Psoas muscle (tissue), 8 donors: ENCODE data around the gene MED15. TPM values are rescaled to one million over a fixed set of nuclear protein-coding genes. Genes with fewer than 3 reads are reported as not detected.
A peak's percentile ranks its signal among the peaks of the same experiment; 100 is the strongest.
"Not testable (repeated sequence)": the region's sequence is repeated elsewhere in the genome, so short reads cannot be mapped to it uniquely, and the experiment has no call there.

Source experiments
- ATAC-seq, 4 donors: fragments of 200-7000 bp; cut with Tn5 transposase; one replicate each; pipeline ENCODE4 v1.9.1; 2020; ENCODE audit warnings: moderate library complexity in 3 of 4, mild to moderate bottlenecking in 2 of 4
- DNase-seq, 2 donors: peaks; one replicate each; pipeline ENCODE4 v3.0.0-alpha.2; 2020
- H3K27ac ChIP-seq: fragments of 200-600 bp; one replicate; pipeline ENCODE4 v1.8.0; 2022
- H3K27me3 ChIP-seq, 3 donors: fragments of 200-600 bp in 1 of 3; one replicate each; pipeline versions ENCODE4 v1.6.1 to v1.8.0; 2013 to 2022; ENCODE audit warnings: low read length in 2 of 3, mild to moderate bottlenecking in 2 of 3, moderate library complexity in 1 of 3; ENCODE audit not compliant: insufficient read depth in 3 of 3
- H3K36me3 ChIP-seq, 2 donors: fragments of 200-600 bp in 1 of 2; one replicate each; pipeline versions ENCODE4 v1.6.1 to v1.8.0; 2013 to 2022; ENCODE audit warnings: low read depth in 1 of 2, mild to moderate bottlenecking in 1 of 2, moderate library complexity in 1 of 2; ENCODE audit not compliant: insufficient read depth in 1 of 2
- H3K4me1 ChIP-seq: fragments of 200-600 bp; one replicate; pipeline ENCODE4 v1.8.0; 2022
- H3K4me3 ChIP-seq: fragments of 200-600 bp; one replicate; pipeline ENCODE4 v1.8.0; 2022; ENCODE audit warnings: mild to moderate bottlenecking
- H3K9me3 ChIP-seq: fragments of 200-600 bp; one replicate; pipeline ENCODE4 v1.8.0; 2022
- CTCF ChIP-seq: fragments of 200-600 bp; IDR thresholded peaks from one replicate; pipeline ENCODE4 v1.8.0; 2022; ENCODE audit warnings: antibody characterized with exemption
- WGBS, 3 donors: extraction: QIAGEN DNeasy Blood & Tissue Kit; methylation state at CpG; one replicate each; pipeline versions ENCODE4 v1.1.6 to v1.1.7; 2013; 5-methylcytosine and 5-hydroxymethylcytosine counted together
- intact Hi-C, 2 donors: fragments of 100-400 bp; cut with DNase I; formaldehyde crosslinking; loops; one replicate each; pipeline versions ENCODE4 v1.11.0 to v1.14.2; 2022
- polyA plus RNA-seq, 3 donors: library from polyadenylated mRNA; stranded (reverse); fragments of 200-250 nt; gene quantifications; one replicate each; pipeline ENCODE4 v1.2.3, GENCODE V29; 2013
- total RNA-seq, 4 donors: library from RNA; stranded (reverse); fragmentation: NEBNext Ultra II Directional in 2 of 4; extraction: Animal tissue kit (Norgen Biotek cat#: 25700) in 2 of 4; gene quantifications; one replicate each; pipeline versions ENCODE4 v1.2.1 to v1.2.4, GENCODE V29; 2021 to 2023
- donor health status: healthy with polysubstance abuse.
- donor health status: DM: no; HTN: no; CAD: no; lungs with moderate emphysema.
- donor health status: Bipolar disorder and iron deficiency.
- donor health status: healthy.
- donor health status: DM: yes; HTN: yes; CAD: no.
- donor health status: DM: no; HTN: no; CAD: no.
- donor health status: DM: no; HTN: no; CAD: no.
- donor health status: DM: yes; HTN: yes; CAD: no.

MED15 gene
- total and polyA plus RNA-seq, 7 donors: 33.8 to 94.8 (median 59.7) TPM

GRCh38 chr22:20591295-20591645 lies 83.9 kb downstream of the MED15 start:
- intact Hi-C loops: no loop called here
- DNase-seq: no peak

GRCh38 chr22:20591660-20592310 lies 84.4 kb downstream of the MED15 start:
- Histone ChIP-seq H3K4me1 (no peaks in the 10 kb centered on the region), H3K27me3 (no peaks in the 10 kb centered on the region), H3K36me3 (peaks cover 0 to 10% of the 10 kb centered on the region in 2 donors), H3K4me3 (no peak overlapping the region), H3K27ac (no peak overlapping the region), H3K9me3 (no peaks in the 10 kb centered on the region)
- TF ChIP-seq CTCF: no peak
- intact Hi-C loops: no loop called here
- DNase-seq (no peak), ATAC-seq (peak in 1 of 4 donors; percentile 4)
- 64 to 67% (median 65%) methylated on average over 27 to 28 of the region's 28 CpGs for WGBS, 3 donors

More at GRCh38 chr22:20591295-20591645, 83.9 kb downstream of the MED15 start:
- no peak overlapping the region for H3K27ac ChIP-seq
- no peaks in the 10 kb centered on the region for H3K9me3 ChIP-seq
- WGBS, 3 donors: 83 to 92% (median 85%) methylated on average over 10 of the region's 10 CpGs
- H3K4me3 ChIP-seq: no peak overlapping the region
- H3K4me1 ChIP-seq: no peaks in the 10 kb centered on the region
- H3K27me3 ChIP-seq: no peaks in the 10 kb centered on the region
- peaks cover 0 to 15% of the 10 kb centered on the region in 2 donors for H3K36me3 ChIP-seq
- no peak for TF ChIP-seq CTCF
- ATAC-seq: no peak

- H3K4me3 ChIP-seq, ATAC-seq, H3K27ac ChIP-seq, intact Hi-C loops, H3K9me3 ChIP-seq, H3K36me3 ChIP-seq, H3K27me3 ChIP-seq, H3K4me1 ChIP-seq, DNase-seq: not testable (repeated sequence)
Measured at GRCh38 chr22:20594038-20594437, 86.6 kb downstream of the MED15 start.

- H3K27me3 ChIP-seq, H3K4me1 ChIP-seq, H3K4me3 ChIP-seq, intact Hi-C loops, DNase-seq, H3K9me3 ChIP-seq, ATAC-seq, H3K36me3 ChIP-seq, H3K27ac ChIP-seq: not testable (repeated sequence)
- 89 to 93% (median 90%) methylated on average over 4 of the region's 4 CpGs for WGBS, 3 donors
Measured at GRCh38 chr22:20594486-20594885, 87.1 kb downstream of the MED15 start.

GRCh38 chr22:20595461-20595860 lies 88.1 kb downstream of the MED15 start:
- intact Hi-C loops: no loop called here
- H3K27me3 ChIP-seq: no peaks in the 10 kb centered on the region
- no peak overlapping the region for H3K4me3 ChIP-seq
- DNase-seq: no peak
- no peak for TF ChIP-seq CTCF
- H3K27ac ChIP-seq: no peak overlapping the region
- H3K36me3 ChIP-seq: no peaks in the 10 kb centered on the region
- ATAC-seq: no peak
- 78 to 80% (median 78%) methylated on average over 3 of the region's 3 CpGs for WGBS, 3 donors
- no peaks in the 10 kb centered on the region for H3K4me1 ChIP-seq
- no peaks in the 10 kb centered on the region for H3K9me3 ChIP-seq

- no peaks in the 10 kb centered on the region for H3K36me3 ChIP-seq
- H3K4me3 ChIP-seq: no peak overlapping the region
- intact Hi-C loops: no loop called here
- WGBS, 3 donors: 43 to 56% (median 49%) methylated on average over 3 to 5 of the region's 5 CpGs
- no peak for TF ChIP-seq CTCF
- H3K4me1 ChIP-seq: no peaks in the 10 kb centered on the region
- DNase-seq: no peak
- no peak for ATAC-seq
- H3K27ac ChIP-seq: no peak overlapping the region
- no peaks in the 10 kb centered on the region for H3K27me3 ChIP-seq
- H3K9me3 ChIP-seq: no peaks in the 10 kb centered on the region
Measured at GRCh38 chr22:20599117-20599516, 91.7 kb downstream of the MED15 start.
